ENCODE measurements around the gene ANGPTL4. TPM values are rescaled to one million over a fixed set of nuclear protein-coding genes. Genes with fewer than 3 reads are reported as not detected.

Gene ANGPTL4
- total RNA-seq, 1 donor from 2014 or later: 82.0 TPM

DNA sequence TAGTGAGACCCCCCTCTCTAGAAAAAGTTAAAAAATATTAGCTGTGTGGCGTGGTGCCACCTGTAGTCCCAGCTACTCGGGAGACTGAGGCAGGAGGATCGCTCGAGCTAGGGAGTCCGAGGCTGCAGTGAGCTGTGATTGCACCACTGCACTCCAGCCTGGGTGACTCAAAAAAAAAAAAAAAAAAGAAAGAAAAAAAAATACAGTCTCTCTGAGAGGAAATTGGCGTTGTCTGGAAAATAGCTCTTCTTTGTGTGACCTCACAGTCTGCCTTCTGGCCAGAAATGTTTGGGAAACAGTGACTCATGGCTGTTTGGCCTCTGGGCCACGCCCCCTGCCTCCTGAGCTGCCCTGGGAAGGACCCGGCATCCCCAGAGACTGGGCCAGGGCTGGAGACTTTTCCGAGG, 59.9 kb downstream of the ANGPTL4 start:
- TF ChIP-seq, protein P1, sequence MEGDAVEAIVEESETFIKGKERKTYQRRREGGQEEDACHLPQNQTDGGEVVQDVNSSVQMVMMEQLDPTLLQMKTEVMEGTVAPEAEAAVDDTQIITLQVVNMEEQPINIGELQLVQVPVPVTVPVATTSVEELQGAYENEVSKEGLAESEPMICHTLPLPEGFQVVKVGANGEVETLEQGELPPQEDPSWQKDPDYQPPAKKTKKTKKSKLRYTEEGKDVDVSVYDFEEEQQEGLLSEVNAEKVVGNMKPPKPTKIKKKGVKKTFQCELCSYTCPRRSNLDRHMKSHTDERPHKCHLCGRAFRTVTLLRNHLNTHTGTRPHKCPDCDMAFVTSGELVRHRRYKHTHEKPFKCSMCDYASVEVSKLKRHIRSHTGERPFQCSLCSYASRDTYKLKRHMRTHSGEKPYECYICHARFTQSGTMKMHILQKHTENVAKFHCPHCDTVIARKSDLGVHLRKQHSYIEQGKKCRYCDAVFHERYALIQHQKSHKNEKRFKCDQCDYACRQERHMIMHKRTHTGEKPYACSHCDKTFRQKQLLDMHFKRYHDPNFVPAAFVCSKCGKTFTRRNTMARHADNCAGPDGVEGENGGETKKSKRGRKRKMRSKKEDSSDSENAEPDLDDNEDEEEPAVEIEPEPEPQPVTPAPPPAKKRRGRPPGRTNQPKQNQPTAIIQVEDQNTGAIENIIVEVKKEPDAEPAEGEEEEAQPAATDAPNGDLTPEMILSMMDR (conservative IDR thresholded peaks at IDR 0.05; ENCODE audit: low read depth, low read length): no peak
- no peak overlapping the region for H3K4me3 ChIP-seq (ENCODE audit: low read depth, low read length)
- peak; percentile 81 for DNase-seq (ENCODE audit: low read depth)

Other genes starting within 250 kb of the ANGPTL4 start
- 0.06 TPM in 1 of 2 replicates, not detected in the other for gene FBN3, start 214.6 kb upstream of the ANGPTL4 start, total RNA-seq
- 3.8 and 24.5 TPM in 2 replicates for gene CERS4, start 154.8 kb upstream of the ANGPTL4 start, total RNA-seq
- 198 and 238 TPM in 2 replicates for gene CD320, start 55.8 kb upstream of the ANGPTL4 start, total RNA-seq
- 76.6 and 77.9 TPM in 2 replicates for gene NDUFA7, start 42.8 kb upstream of the ANGPTL4 start, total RNA-seq
- 459 and 508 TPM in 2 replicates for gene RPS28, start 42.7 kb upstream of the ANGPTL4 start, total RNA-seq
- 0.29 and 2.2 TPM in 2 replicates for gene KANK3, start 20.9 kb upstream of the ANGPTL4 start, total RNA-seq
- gene RAB11B, start 26.2 kb downstream of the ANGPTL4 start, total RNA-seq: 16.6 and 23.3 TPM in 2 replicates
- gene MARCHF2, start 49.1 kb downstream of the ANGPTL4 start, total RNA-seq: 48.8 and 58.9 TPM in 2 replicates
- 134 and 169 TPM in 2 replicates for gene HNRNPM, start 80.8 kb downstream of the ANGPTL4 start, total RNA-seq
- not detected in 2 replicates for gene PRAM1, start 138.5 kb downstream of the ANGPTL4 start, total RNA-seq
- 10.4 and 12.4 TPM in 2 replicates for gene ZNF414, start 150.0 kb downstream of the ANGPTL4 start, total RNA-seq
- 0.06 and 0.07 TPM in 2 replicates for gene MYO1F, start 213.3 kb downstream of the ANGPTL4 start, total RNA-seq
- gene ADAMTS10, start 246.6 kb downstream of the ANGPTL4 start, total RNA-seq: 2.0 and 4.8 TPM in 2 replicates